ENCODE data around the gene CDR2. TPM values are rescaled to one million over a fixed set of nuclear protein-coding genes. Genes with fewer than 3 reads are reported as not detected.

The CDR2 gene
- total and polyA plus RNA-seq, 8 donors, result 7.9 to 15.5 (median 9.1) TPM

DNA sequence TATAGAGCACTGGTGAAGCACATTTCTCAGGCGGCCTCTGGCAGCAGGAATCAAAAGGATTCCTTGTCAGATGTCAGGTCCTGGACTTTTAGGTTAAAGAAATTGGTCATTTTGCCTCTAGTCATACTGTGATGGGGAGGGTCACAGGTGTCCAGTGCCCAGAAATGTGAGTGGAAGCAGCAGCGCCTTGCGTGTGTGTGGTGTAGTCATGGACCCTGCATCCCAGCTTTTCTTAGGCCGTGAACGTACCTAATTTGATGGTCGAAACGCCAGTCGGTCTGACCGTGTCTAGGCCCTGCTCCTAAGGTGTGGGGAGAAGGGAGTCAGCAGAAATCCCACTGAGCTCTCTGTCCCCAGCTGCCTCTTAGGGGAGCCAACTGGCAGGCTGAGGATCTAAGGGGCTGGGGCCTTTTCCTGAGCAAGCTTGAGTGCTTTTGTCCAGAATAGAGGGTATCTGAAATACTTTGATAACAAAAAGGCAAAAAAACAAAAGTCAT lies 45.2 kb downstream of the CDR2 start:
- H3K36me3 ChIP-seq, result peaks cover 0 to 66% (median 28%) of the 10 kb centered on the region in 3 donors
- H3K27ac ChIP-seq, result no peak overlapping the region
- FAIRE-seq (no peak), DNase-seq (no peak), ATAC-seq (no peak)
- no peaks in the 10 kb centered on the region for H3K4me1 ChIP-seq
- WGBS, 2 donors, result 95 to 96% methylated on average over 9 of the region's 9 CpGs
- H3K4me3 ChIP-seq, result no peak overlapping the region
- TF ChIP-seq, protein P1, sequence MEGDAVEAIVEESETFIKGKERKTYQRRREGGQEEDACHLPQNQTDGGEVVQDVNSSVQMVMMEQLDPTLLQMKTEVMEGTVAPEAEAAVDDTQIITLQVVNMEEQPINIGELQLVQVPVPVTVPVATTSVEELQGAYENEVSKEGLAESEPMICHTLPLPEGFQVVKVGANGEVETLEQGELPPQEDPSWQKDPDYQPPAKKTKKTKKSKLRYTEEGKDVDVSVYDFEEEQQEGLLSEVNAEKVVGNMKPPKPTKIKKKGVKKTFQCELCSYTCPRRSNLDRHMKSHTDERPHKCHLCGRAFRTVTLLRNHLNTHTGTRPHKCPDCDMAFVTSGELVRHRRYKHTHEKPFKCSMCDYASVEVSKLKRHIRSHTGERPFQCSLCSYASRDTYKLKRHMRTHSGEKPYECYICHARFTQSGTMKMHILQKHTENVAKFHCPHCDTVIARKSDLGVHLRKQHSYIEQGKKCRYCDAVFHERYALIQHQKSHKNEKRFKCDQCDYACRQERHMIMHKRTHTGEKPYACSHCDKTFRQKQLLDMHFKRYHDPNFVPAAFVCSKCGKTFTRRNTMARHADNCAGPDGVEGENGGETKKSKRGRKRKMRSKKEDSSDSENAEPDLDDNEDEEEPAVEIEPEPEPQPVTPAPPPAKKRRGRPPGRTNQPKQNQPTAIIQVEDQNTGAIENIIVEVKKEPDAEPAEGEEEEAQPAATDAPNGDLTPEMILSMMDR (IDR thresholded peaks at IDR 0.05), result no peak
- intact Hi-C loops (cut with DNase I), result no loop called here
- H3K27me3 ChIP-seq, result no peaks in the 10 kb centered on the region
- H3K9me3 ChIP-seq, result no peaks in the 10 kb centered on the region

DNA sequence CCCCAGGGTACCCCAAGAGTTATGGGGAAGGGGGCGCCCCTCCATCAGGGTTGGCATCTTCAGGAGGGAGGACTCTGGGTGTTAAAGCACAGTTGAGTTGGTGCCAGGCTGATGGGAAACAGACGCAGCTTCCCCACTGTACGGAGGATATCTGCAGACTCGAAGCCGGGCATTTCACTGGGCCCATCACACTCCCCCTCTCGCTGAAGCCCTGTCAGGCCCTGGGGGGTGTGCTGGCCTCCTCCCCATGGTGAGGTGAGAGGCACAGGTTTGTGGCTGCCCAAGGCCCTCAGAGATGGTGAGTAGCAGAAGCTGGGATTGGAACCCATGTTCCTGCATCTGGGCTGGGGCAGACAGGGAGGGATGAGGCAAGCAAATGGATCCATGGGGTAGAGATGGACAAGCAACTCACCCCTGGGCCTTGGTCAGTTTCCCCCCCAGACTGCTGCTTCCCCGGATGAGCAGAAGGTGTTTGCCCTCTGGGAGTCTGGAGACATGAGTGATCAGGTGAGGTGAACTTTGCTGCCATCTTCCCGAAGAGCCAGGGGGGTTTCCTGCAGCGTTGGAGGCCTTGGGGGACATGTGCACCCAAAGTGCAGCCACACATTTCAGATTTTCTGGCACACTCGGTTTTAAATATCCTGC lies 46.2 kb downstream of the CDR2 start:
- no peak for FAIRE-seq
- H3K4me1 ChIP-seq, result no peaks in the 10 kb centered on the region
- H3K27ac ChIP-seq, result no peak overlapping the region
- no peaks in the 10 kb centered on the region for H3K27me3 ChIP-seq
- H3K4me3 ChIP-seq, result no peak overlapping the region
- no peak for DNase-seq
- intact Hi-C loops (cut with DNase I), result no loop called here
- TF ChIP-seq, protein P1 (IDR thresholded peaks at IDR 0.05), result no peak
- ATAC-seq, result no peak
- H3K9me3 ChIP-seq, result no peaks in the 10 kb centered on the region
- peaks cover 0 to 56% (median 32%) of the 10 kb centered on the region in 3 donors for H3K36me3 ChIP-seq
- WGBS, 2 donors, result 86 to 87% methylated on average over 10 of the region's 10 CpGs

DNA sequence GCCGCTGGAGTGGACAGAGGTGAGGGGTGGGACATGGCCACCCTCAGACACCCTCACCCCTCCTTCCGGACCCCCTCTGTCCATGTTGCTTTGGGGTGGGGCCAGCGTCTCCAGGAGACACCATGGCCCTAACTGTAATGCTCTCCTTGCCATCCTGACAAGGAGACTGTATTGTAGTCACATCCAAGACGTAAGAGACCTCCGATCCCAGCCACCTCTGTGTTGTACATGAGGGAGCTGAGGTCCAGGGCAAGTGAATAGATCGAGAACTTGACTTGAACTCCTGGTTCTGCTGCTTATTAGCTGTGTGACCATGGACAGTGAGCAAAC lies 47.0 kb downstream of the CDR2 start:
- no peak for DNase-seq

DNA sequence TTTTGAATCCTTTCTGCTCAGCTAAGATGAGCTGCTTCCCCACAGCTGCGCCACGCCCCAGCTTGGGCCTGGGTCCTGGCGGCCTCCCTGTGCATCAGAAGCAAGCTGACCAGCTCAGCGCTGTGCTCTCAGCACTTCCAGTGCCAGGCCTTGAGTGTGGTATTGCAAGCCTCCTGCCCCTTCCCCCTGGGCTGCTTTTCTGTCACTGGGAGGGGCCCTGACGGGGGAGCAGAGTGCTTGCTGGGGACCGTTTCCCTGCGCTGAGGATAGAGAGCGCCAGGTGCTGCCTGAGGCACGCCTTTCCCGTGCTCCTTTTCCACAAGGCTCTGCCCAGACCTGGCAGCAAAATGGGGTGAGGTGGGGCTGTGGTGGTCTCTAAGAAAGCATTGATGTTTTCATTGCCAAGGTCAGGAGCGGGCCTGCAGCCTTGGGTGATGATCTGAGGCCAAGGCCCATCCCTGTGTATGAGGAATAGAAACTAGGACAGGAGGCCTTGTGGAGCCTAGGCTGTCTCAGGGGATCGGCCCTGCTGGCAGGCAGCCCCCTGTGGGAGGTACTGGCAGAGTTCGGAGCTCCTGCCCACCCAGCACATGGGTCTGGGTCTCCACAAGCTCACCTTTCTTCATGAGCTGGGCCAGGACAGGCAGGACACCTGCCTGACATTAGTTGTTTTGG lies 47.5 kb downstream of the CDR2 start:
- Histone ChIP-seq H3K36me3 (peaks cover 0 to 52% (median 35%) of the 10 kb centered on the region in 3 donors), H3K4me1 (no peaks in the 10 kb centered on the region), H3K27ac (no peak overlapping the region), H3K27me3 (no peaks in the 10 kb centered on the region), H3K9me3 (no peaks in the 10 kb centered on the region), H3K4me3 (no peak overlapping the region)
- intact Hi-C loops (cut with DNase I), result no loop called here
- TF ChIP-seq, protein P1 (IDR thresholded peaks at IDR 0.05), result no peak
- no peak for FAIRE-seq
- DNase-seq, result no peak
- WGBS, 2 donors, result 88 to 92% methylated on average over 13 of the region's 13 CpGs
- ATAC-seq, result no peak

More for the DNA sequence above, 47.0 kb downstream of the CDR2 start:
- Histone ChIP-seq H3K27ac (no peak overlapping the region), H3K27me3 (no peaks in the 10 kb centered on the region), H3K9me3 (no peaks in the 10 kb centered on the region), H3K4me3 (no peak overlapping the region), H3K36me3 (peaks cover 0 to 55% (median 32%) of the 10 kb centered on the region in 3 donors), H3K4me1 (no peaks in the 10 kb centered on the region)
- ATAC-seq (no peak), FAIRE-seq (no peak)
- WGBS, 2 donors, result 91 to 96% methylated on average over 6 of the region's 6 CpGs
- TF ChIP-seq, protein P1 (IDR thresholded peaks at IDR 0.05), result no peak
- intact Hi-C loops (cut with DNase I), result no loop called here

DNA sequence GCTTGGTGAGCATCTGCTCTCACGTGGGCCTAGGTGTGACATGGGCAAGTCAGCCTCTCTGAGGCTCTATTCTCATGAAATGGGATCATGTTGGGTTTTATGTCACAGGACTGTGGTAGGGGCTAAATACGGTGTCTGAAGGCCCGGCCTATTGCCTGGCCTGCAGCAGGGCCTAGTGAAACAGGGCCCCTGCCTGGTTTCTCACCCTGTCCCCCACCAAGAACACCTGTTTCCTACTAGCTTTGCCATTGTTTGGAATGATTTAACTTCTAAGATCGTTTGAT lies 48.1 kb downstream of the CDR2 start:
- FAIRE-seq, result no peak
- H3K27ac ChIP-seq, result no peak overlapping the region
- H3K4me3 ChIP-seq, result no peak overlapping the region
- DNase-seq, result no peak
- no peak for ATAC-seq
- peaks cover 0 to 46% (median 35%) of the 10 kb centered on the region in 3 donors for H3K36me3 ChIP-seq
- H3K4me1 ChIP-seq, result no peaks in the 10 kb centered on the region
- TF ChIP-seq, protein P1 (IDR thresholded peaks at IDR 0.05), result no peak
- no peaks in the 10 kb centered on the region for H3K27me3 ChIP-seq
- 77 to 79% methylated on average over 4 of the region's 4 CpGs for whole genome bisulfite sequencing, 2 donors
- intact Hi-C loops (cut with DNase I), result no loop called here
- H3K9me3 ChIP-seq, result no peaks in the 10 kb centered on the region
